Endothelial cell of umbilical vein (primary cell): ENCODE measurements around the gene PIRT. TPM values are rescaled to one million over a fixed set of nuclear protein-coding genes. Genes with fewer than 3 reads are reported as not detected.

Source experiments
- BruUV-seq: library from RNA; stranded (reverse); fragments of 400-500 nt; replicated peaks from 2 replicates; lab custom pipeline; 2021; lab: Mats Ljungman, UMichigan
- CTCF ChIA-PET: fragments of 300-600, 350-600 bp; sonication (Branson Sonifier 250); formaldehyde crosslinking; loops from one replicate; lab custom pipeline; 2021; ENCODE audit warnings: antibody characterized with exemption, inconsistent platforms; lab: Charles Lee
- POLR2A ChIA-PET: fragments of 300-600, 350-600 bp; sonication (Branson Sonifier 250); formaldehyde crosslinking; loops from one replicate; lab custom pipeline; 2021; ENCODE audit warnings: antibody characterized with exemption, inconsistent platforms; lab: Charles Lee
- DNase-seq: peaks from one replicate; pipeline ENCODE4 v3.0.0-alpha.2; 2011; ENCODE audit warnings: low read depth, low spot score
- FAIRE-seq: peaks from 2 replicates; lab custom pipeline; 2011; peaks lifted over from hg19 to GRCh38; lab: Jason Lieb, UNC
- H2AFZ ChIP-seq: 2 replicates; pipeline ENCODE4 v1.6.0; 2012; ENCODE audit warnings: low read depth, low read length, control low read depth, inconsistent platforms
- H3K27ac ChIP-seq: 2 replicates; pipeline ENCODE4 v1.5.1; 2011; ENCODE audit warnings: low read depth, mild to moderate bottlenecking, control low read depth, low read length, moderate library complexity; ENCODE audit not compliant: insufficient read depth
- H3K27me3 ChIP-seq, 2 experiments: 2 replicates each; pipeline versions ENCODE4 v1.6.0 to v1.6.1; 2011; ENCODE audit warnings: low read length in 2 of 2, mixed read lengths in 1 of 2; ENCODE audit not compliant: control insufficient read depth in 2 of 2, insufficient read depth in 2 of 2
- H3K36me3 ChIP-seq, 2 experiments: 2 replicates in 1 of 2; 3 replicates in 1 of 2; pipeline ENCODE4 v1.5.1; 2011; ENCODE audit warnings: low read length in 2 of 2, mild to moderate bottlenecking in 1 of 2, moderate library complexity in 1 of 2; ENCODE audit not compliant: control insufficient read depth in 2 of 2, insufficient read depth in 2 of 2; ENCODE audit errors: extremely low read depth in 1 of 2
- H3K4me1 ChIP-seq: 3 replicates; pipeline ENCODE4 v1.5.1; 2011; ENCODE audit warnings: mild to moderate bottlenecking, low read length; ENCODE audit not compliant: control insufficient read depth, insufficient read depth; ENCODE audit errors: extremely low read depth
- H3K4me2 ChIP-seq: 2 replicates; pipeline ENCODE4 v1.6.1; 2011; ENCODE audit warnings: low read length, control low read depth, mixed read lengths; ENCODE audit not compliant: insufficient read depth
- H3K4me3 ChIP-seq, 3 experiments: fragments of 200-600 bp in 1 of 3; sonication (generic), shearing (Covaris generic) in 1 of 3; replicated peaks in 1 of 3; 2 replicates each; pipeline ENCODE4 v1.5.1; 2011 to 2016; ENCODE audit warnings: control low read depth in 3 of 3, low read length in 3 of 3, mild to moderate bottlenecking in 2 of 3, inconsistent platforms in 1 of 3, low read depth in 1 of 3, moderate library complexity in 1 of 3; ENCODE audit not compliant: insufficient read depth in 1 of 3
- H3K79me2 ChIP-seq: 2 replicates; pipeline ENCODE4 v1.6.0; 2012; ENCODE audit warnings: low read length, inconsistent platforms; ENCODE audit not compliant: control insufficient read depth, insufficient read depth
- H3K9ac ChIP-seq: replicated peaks from 2 replicates; pipeline ENCODE3; 2011; ENCODE audit warnings: low read length, control low read depth; ENCODE audit not compliant: insufficient read depth; ENCODE audit errors: extremely low read depth
- H3K9me1 ChIP-seq: replicated peaks from 3 replicates; pipeline ENCODE4 v1.6.0; 2011; ENCODE audit warnings: mild to moderate bottlenecking, low read length; ENCODE audit not compliant: control insufficient read depth, insufficient read depth; ENCODE audit errors: extremely low read depth
- H3K9me3 ChIP-seq: replicated peaks from 2 replicates; pipeline ENCODE4 v1.5.1; 2012; ENCODE audit warnings: low read length, inconsistent platforms; ENCODE audit not compliant: control insufficient read depth, insufficient read depth
- H4K20me1 ChIP-seq: replicated peaks from 2 replicates; pipeline ENCODE3; 2011; ENCODE audit warnings: mild to moderate bottlenecking, low read length; ENCODE audit not compliant: control insufficient read depth, insufficient read depth; ENCODE audit errors: extremely low read depth
- EZH2 ChIP-seq: IDR thresholded peaks from 2 replicates; pipeline ENCODE4 v1.6.1; 2012; ENCODE audit warnings: borderline replicate concordance, low read depth, mild to moderate bottlenecking, moderate library complexity, low read length, inconsistent platforms; ENCODE audit not compliant: severe bottlenecking
- FOS ChIP-seq: IDR thresholded peaks from 2 replicates; pipeline ENCODE4 v1.6.1; 2011; ENCODE audit warnings: mild to moderate bottlenecking, low read length, moderate library complexity, borderline replicate concordance; ENCODE audit not compliant: insufficient read depth
- GATA2 ChIP-seq: IDR thresholded peaks from 2 replicates; pipeline ENCODE4 v1.7.0; 2011; ENCODE audit warnings: low read depth, mild to moderate bottlenecking, moderate library complexity, mixed read lengths, low read length; ENCODE audit not compliant: insufficient read length, insufficient read depth
- JUN ChIP-seq: IDR thresholded peaks from 2 replicates; pipeline ENCODE4 v1.6.1; 2011; ENCODE audit warnings: borderline replicate concordance, low read depth; ENCODE audit not compliant: insufficient read length, insufficient read depth
- MYC ChIP-seq: IDR thresholded peaks from one replicate; pipeline ENCODE4 v1.6.1; 2011; ENCODE audit warnings: mild to moderate bottlenecking, low read depth, low read length
- POLR2A ChIP-seq: IDR thresholded peaks from 2 replicates; pipeline ENCODE4 v1.6.1; 2012; ENCODE audit warnings: low read depth, mild to moderate bottlenecking, control low read depth, low read length
- POLR2AphosphoS5 ChIP-seq: IDR thresholded peaks from 2 replicates; pipeline ENCODE4 v1.6.1; 2012; ENCODE audit warnings: low read depth, mild to moderate bottlenecking, control low read depth, low read length, moderate library complexity; ENCODE audit not compliant: insufficient read depth
- dilution Hi-C: fragments of 300-500 bp; cut with MboI; formaldehyde crosslinking; loops from one replicate; pipeline ENCODE4 v1.15.0; 2019; ENCODE audit warnings: low sequenced_read_pairs; ENCODE audit not compliant: extremely low pct_ligation_motif_present
- intact Hi-C: fragments of 100-400 bp; cut with micrococcal nuclease; formaldehyde crosslinking; loops from one replicate; pipeline ENCODE4 v1.10.0; 2022
- polyA plus RNA-seq, 4 experiments: library from polyadenylated mRNA; depleted of rRNA in 3 of 4; stranded (reverse) in 3 of 4; unstranded in 1 of 4; fragments of >200 nt; gene quantifications; 2 replicates each; pipeline versions ENCODE4 v1.2.1 to v1.2.3, GENCODE V29; 2011 to 2012; ENCODE audit warnings: missing spikeins in 1 of 4
- total RNA-seq: library from RNA; stranded (reverse); gene quantifications from 2 replicates; pipeline ENCODE4 v1.2.3, GENCODE V29; 2021
- TF ChIP-seq, protein P1 (sequence below), 2 donors: IDR thresholded peaks; 1 replicate in 1 of 2; 2 replicates in 1 of 2; pipeline ENCODE4 v1.5.1; 2011; ENCODE audit warnings: low read length in 2 of 2, mild to moderate bottlenecking in 2 of 2, moderate library complexity in 2 of 2, control low read depth in 1 of 2, inconsistent platforms in 1 of 2, low read depth in 1 of 2; ENCODE audit not compliant: insufficient read depth in 1 of 2; ENCODE audit errors: extremely low read depth in 1 of 2
- TF ChIP-seq, protein P2 (sequence below): IDR thresholded peaks from 2 replicates; pipeline ENCODE4 v1.6.1; 2011; ENCODE audit not compliant: insufficient read depth, insufficient read length

Gene PIRT
- total and polyA plus RNA-seq, 2 donors (not counting 3 experiments of a cell fraction or from before 2014, with no cell fraction given), result not detected

DNA sequence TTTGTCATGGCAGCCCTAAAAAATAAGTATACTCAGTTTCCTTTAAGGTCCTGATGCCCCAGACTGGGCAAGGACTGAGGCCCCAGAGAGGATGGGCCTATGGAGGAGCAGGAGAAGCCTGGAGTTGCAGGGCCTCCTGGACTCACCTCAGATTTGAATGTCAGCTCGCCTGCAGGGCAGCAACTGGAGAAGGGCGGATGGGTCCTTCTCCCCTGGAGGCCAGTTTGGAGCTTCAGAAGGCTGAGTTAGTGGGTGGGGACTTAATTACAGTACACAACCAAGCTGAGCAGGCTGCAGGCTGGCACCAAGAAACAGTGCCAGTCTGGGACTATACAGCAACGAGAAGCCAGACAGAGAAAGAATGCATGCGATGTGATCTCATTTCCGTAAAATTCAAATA lies 6.2 kb downstream of the PIRT start:
- ChIA-PET POLR2A (no interaction called here), CTCF (no interaction called here)
- Histone ChIP-seq H4K20me1 (no peaks in the 10 kb centered on the region), H3K9me1 (no peaks in the 10 kb centered on the region), H2AFZ (no peak overlapping the region), H3K4me2 (no peak overlapping the region), H3K9ac (no peak overlapping the region), H3K4me1 (no peaks in the 10 kb centered on the region), H3K79me2 (no peaks in the 10 kb centered on the region), H3K27me3 (no peaks in the 10 kb centered on the region), H3K27ac (no peak overlapping the region), H3K9me3 (no peaks in the 10 kb centered on the region), H3K4me3 (no peak overlapping the region), H3K36me3 (no peaks in the 10 kb centered on the region)
- intact Hi-C loops, result no loop called here
- DNase-seq (no peak), FAIRE-seq (no peak)
- dilution Hi-C loops, result no loop called here
- TF ChIP-seq JUN (no peak), GATA2 (no peak), POLR2A (no peak), POLR2AphosphoS5 (no peak), MYC (no peak), FOS (no peak), EZH2 (no peak)
- TF ChIP-seq, protein P1, sequence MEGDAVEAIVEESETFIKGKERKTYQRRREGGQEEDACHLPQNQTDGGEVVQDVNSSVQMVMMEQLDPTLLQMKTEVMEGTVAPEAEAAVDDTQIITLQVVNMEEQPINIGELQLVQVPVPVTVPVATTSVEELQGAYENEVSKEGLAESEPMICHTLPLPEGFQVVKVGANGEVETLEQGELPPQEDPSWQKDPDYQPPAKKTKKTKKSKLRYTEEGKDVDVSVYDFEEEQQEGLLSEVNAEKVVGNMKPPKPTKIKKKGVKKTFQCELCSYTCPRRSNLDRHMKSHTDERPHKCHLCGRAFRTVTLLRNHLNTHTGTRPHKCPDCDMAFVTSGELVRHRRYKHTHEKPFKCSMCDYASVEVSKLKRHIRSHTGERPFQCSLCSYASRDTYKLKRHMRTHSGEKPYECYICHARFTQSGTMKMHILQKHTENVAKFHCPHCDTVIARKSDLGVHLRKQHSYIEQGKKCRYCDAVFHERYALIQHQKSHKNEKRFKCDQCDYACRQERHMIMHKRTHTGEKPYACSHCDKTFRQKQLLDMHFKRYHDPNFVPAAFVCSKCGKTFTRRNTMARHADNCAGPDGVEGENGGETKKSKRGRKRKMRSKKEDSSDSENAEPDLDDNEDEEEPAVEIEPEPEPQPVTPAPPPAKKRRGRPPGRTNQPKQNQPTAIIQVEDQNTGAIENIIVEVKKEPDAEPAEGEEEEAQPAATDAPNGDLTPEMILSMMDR (IDR thresholded peaks at IDR 0.05; ENCODE audit: extremely low read depth in 1 of 2, insufficient read depth in 1 of 2, low read depth in 1 of 2, low read length in 2 of 2), result no peak
- TF ChIP-seq, protein P2, sequence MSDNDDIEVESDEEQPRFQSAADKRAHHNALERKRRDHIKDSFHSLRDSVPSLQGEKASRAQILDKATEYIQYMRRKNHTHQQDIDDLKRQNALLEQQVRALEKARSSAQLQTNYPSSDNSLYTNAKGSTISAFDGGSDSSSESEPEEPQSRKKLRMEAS, result no peak
- no TSS peak for BruUV-seq
